PC-9 (cell line): ENCODE measurements around the gene TRMT2B.

ENCODE experiments used
- CTCF ChIP-seq: fragments of 200-600 bp; sonication (generic); conservative IDR thresholded peaks from 2 replicates; pipeline ENCODE4 v1.6.1; 2017; ENCODE audit warnings: mixed run types, antibody characterized with exemption, mild to moderate bottlenecking, moderate library complexity
- EZH2 ChIP-seq: fragments of 200-600 bp; sonication (generic); IDR thresholded peaks from 2 replicates; pipeline ENCODE4 v1.8.0; 2017; ENCODE audit warnings: antibody characterized with exemption, low read depth

GRCh38 chrX:101097546-101098453 is 45.9 kb upstream of the TRMT2B start, which contains the start of gene CENPI:
- TF ChIP-seq CTCF = no peak
- TF ChIP-seq EZH2 = no peak
